HCT116 (cell line): ENCODE data around the gene LMTK3. TPM values are rescaled to one million over a fixed set of nuclear protein-coding genes. Genes with fewer than 3 reads are reported as not detected.
A peak's percentile ranks its signal among the peaks of the same experiment; 100 is the strongest.

Experiments
- ATAC-seq: fragments of 200-7000 bp; cut with Tn5 transposase; 2 replicates; pipeline ENCODE4 v1.9.1; 2020; ENCODE audit warnings: mild to moderate bottlenecking, moderate library complexity
- BruUV-seq: library from RNA; stranded (reverse); fragments of 400-500 nt; replicated peaks from 2 replicates; lab custom pipeline; 2021; lab: Mats Ljungman, UMichigan
- CTCF ChIA-PET: fragments of 300-600 bp; sonication (Branson Sonifier 250); formaldehyde crosslinking; loops from one replicate; lab custom pipeline; 2021; ENCODE audit warnings: antibody characterized with exemption; lab: Charles Lee
- POLR2A ChIA-PET: fragments of 300-600, 350-600 bp; sonication (Branson Sonifier 250); formaldehyde crosslinking; loops from one replicate; lab custom pipeline; 2021; ENCODE audit warnings: antibody characterized with exemption; lab: Charles Lee
- RAD21 ChIA-PET, 2 experiments: fragments of 300-600 bp; sonication (Branson Sonifier 250); formaldehyde crosslinking; loops; one replicate each; lab custom pipeline; 2023; ENCODE audit warnings: low total read pairs in 2 of 2; ENCODE audit not compliant: uncharacterized antibody in 2 of 2, unreplicated experiment in 2 of 2, low non-redundant PET in 1 of 2; lab: Charles Lee
- DNase-seq: peaks from one replicate; pipeline ENCODE4 v3.0.0-alpha.2; 2010; ENCODE audit warnings: low read depth, low spot score
- H2AFZ ChIP-seq: fragments of 200-600 bp; shearing (Covaris generic), sonication (generic); 2 replicates; pipeline ENCODE4 v1.6.1; 2017; ENCODE audit warnings: low read depth, mixed run types, mixed read lengths, antibody characterized with exemption, low read length; ENCODE audit not compliant: poor library complexity, severe bottlenecking
- H3K27ac ChIP-seq: 2 replicates; pipeline ENCODE4 v1.5.1; 2012; ENCODE audit warnings: low read depth, low read length
- H3K27me3 ChIP-seq: fragments of 200-600 bp; sonication (generic); 2 replicates; pipeline ENCODE4 v1.6.1; 2016; ENCODE audit warnings: mixed run types, low read length, mixed read lengths; ENCODE audit not compliant: insufficient read depth
- H3K36me3 ChIP-seq, 2 experiments: fragments of 200-500 bp in 1 of 2; fragments of 200-600 bp in 1 of 2; sonication (Bioruptor generic) in 1 of 2; sonication (generic) in 1 of 2; 2 replicates each; pipeline versions ENCODE4 v1.5.1 to v1.6.1; 2014 to 2016; ENCODE audit warnings: low read length in 2 of 2, inconsistent platforms in 1 of 2, mixed read lengths in 1 of 2, mixed run types in 1 of 2; ENCODE audit not compliant: insufficient read depth in 2 of 2, control insufficient read depth in 1 of 2
- H3K4me1 ChIP-seq, 2 experiments: fragments of 200-600 bp in 1 of 2; sonication (generic) in 1 of 2; 2 replicates each; pipeline versions ENCODE4 v1.5.1 to v1.6.1; 2012 to 2017; ENCODE audit warnings: low read length in 2 of 2, inconsistent platforms in 1 of 2, mild to moderate bottlenecking in 1 of 2, mixed read lengths in 1 of 2, mixed run types in 1 of 2, moderate library complexity in 1 of 2; ENCODE audit not compliant: insufficient read depth in 2 of 2, control insufficient read depth in 1 of 2
- H3K4me2 ChIP-seq: fragments of 200-600 bp; sonication (generic); 2 replicates; pipeline ENCODE4 v1.6.1; 2017; ENCODE audit warnings: mixed run types, low read length, mixed read lengths
- H3K4me3 ChIP-seq, 2 experiments: fragments of 200-600 bp in 1 of 2; sonication (generic) in 1 of 2; replicated peaks in 1 of 2; 2 replicates each; pipeline ENCODE4 v1.5.1; 2011 to 2016; ENCODE audit warnings: low read length in 2 of 2, control low read depth in 1 of 2, low read depth in 1 of 2, mild to moderate bottlenecking in 1 of 2, mixed read lengths in 1 of 2, mixed run types in 1 of 2
- H3K79me2 ChIP-seq: fragments of 200-600 bp; sonication (generic); 2 replicates; pipeline ENCODE4 v1.6.1; 2017; ENCODE audit warnings: mild to moderate bottlenecking, mixed run types, low read length, moderate library complexity, mixed read lengths; ENCODE audit not compliant: insufficient read depth
- H3K9ac ChIP-seq: fragments of 200-600 bp; sonication (generic); 2 replicates; pipeline ENCODE4 v1.6.1; 2016; ENCODE audit warnings: low read length, mixed read lengths
- H3K9me2 ChIP-seq: fragments of 200-600 bp; sonication (generic), shearing (Covaris generic); 2 replicates; pipeline ENCODE4 v1.6.1; 2017; ENCODE audit warnings: mixed run types, mild to moderate bottlenecking, moderate library complexity; ENCODE audit not compliant: insufficient read depth
- H3K9me3 ChIP-seq, 2 experiments: fragments of 200-500 bp in 1 of 2; fragments of 200-600 bp in 1 of 2; sonication (Bioruptor generic) in 1 of 2; sonication (generic) in 1 of 2; 2 replicates each; pipeline ENCODE4 v1.6.1; 2014 to 2017; ENCODE audit warnings: low read length in 2 of 2, mixed read lengths in 2 of 2, inconsistent platforms in 1 of 2, low read depth in 1 of 2, mild to moderate bottlenecking in 1 of 2, mixed run types in 1 of 2, moderate library complexity in 1 of 2; ENCODE audit not compliant: control insufficient read depth in 1 of 2, insufficient read depth in 1 of 2
- H4K20me1 ChIP-seq: fragments of 200-600 bp; sonication (generic), shearing (Covaris generic); 2 replicates; pipeline ENCODE4 v1.6.1; 2017; ENCODE audit warnings: mixed run types, mild to moderate bottlenecking, moderate library complexity; ENCODE audit not compliant: insufficient read depth
- ATF3 ChIP-seq: IDR thresholded peaks from 2 replicates; pipeline ENCODE4 v1.6.1; 2012
- ELF1 ChIP-seq: IDR thresholded peaks from 2 replicates; pipeline ENCODE4 v1.6.1; 2012; ENCODE audit warnings: low read depth, borderline replicate concordance
- EZH2 ChIP-seq: fragments of 200-600 bp; sonication (generic); IDR thresholded peaks from 2 replicates; pipeline ENCODE4 v1.6.1; 2017; ENCODE audit warnings: antibody characterized with exemption, mixed run types
- EZH2phosphoT487 ChIP-seq: fragments of 200-600 bp; IDR thresholded peaks from 2 replicates; pipeline ENCODE4 v1.6.1; 2018; ENCODE audit warnings: antibody characterized with exemption, borderline replicate concordance
- FOSL1 ChIP-seq: IDR thresholded peaks from 2 replicates; pipeline ENCODE4 v1.6.1; 2012; ENCODE audit warnings: low read depth
- JUND ChIP-seq: IDR thresholded peaks from 2 replicates; pipeline ENCODE4 v1.6.1; 2012
- POLR2A ChIP-seq: IDR thresholded peaks from 2 replicates; pipeline ENCODE4 v1.7.0; 2011; ENCODE audit warnings: borderline replicate concordance; ENCODE audit not compliant: insufficient read depth, insufficient read length; ENCODE audit errors: extremely low read depth
- POLR2AphosphoS5 ChIP-seq: IDR thresholded peaks from 2 replicates; pipeline ENCODE4 v1.6.1; 2011; ENCODE audit warnings: mild to moderate bottlenecking, low read depth, low read length, moderate library complexity
- RAD21 ChIP-seq: IDR thresholded peaks from 2 replicates; pipeline ENCODE4 v1.6.1; 2012; ENCODE audit warnings: low read depth, mild to moderate bottlenecking
- REST ChIP-seq: IDR thresholded peaks from 2 replicates; pipeline ENCODE4 v1.6.1; 2012; ENCODE audit warnings: low read depth
- TCF7L2 ChIP-seq: IDR thresholded peaks from 2 replicates; pipeline ENCODE4 v1.7.0; 2011; ENCODE audit warnings: borderline replicate concordance, inconsistent platforms; ENCODE audit not compliant: insufficient read depth, insufficient read length; ENCODE audit errors: extremely low read depth
- intact Hi-C: fragments of 100-400 bp; cut with micrococcal nuclease; formaldehyde crosslinking; loops from 2 replicates; pipeline ENCODE4 v1.10.0; 2022
- total RNA-seq: library from RNA; stranded (reverse); gene quantifications from one replicate; pipeline ENCODE4 v1.2.1, GENCODE V29; 2021; ENCODE audit not compliant: unreplicated experiment

The LMTK3 gene
- total RNA-seq, 1 experiment from 2014 or later, result 19.9 TPM

DNA sequence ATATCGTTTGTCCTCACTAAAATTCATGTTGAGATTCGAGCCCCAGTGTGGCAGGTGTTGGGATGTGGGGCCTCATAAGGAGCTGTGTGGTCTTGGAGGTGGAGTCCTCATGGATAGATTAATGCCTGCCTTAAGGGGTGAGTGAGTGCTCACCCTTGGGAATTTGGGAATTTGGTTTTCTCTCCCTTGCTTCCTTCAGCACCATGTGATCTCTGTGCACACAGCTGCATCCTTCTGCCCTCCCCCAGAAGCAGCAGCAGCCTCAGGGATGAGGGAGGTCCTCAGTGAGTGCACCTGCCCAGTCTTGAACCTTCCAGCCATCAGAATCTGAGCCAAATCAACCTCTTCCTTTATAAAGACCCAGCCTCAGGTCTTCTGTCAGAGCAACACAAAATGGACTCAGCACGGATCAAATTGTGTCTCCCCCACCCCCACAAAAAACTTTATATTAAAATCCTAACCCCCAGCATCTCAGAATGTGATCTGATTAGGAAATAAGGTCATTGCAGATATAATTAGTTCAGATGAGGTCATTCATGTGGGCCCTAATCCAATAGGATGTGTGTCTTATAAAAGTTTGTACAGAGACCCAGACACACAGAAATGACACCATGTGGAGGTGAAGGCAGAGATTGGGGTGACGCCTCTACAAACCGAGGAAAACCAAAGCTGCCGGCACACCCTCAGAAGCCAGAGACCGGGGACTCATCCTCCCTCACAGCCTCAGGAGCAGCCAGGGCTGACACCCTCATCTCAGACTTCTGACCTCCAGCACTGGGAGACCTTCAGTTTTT lies 29.6 kb downstream of the LMTK3 start:
- 0 out of 2 replicates have a peak, but pooled peaks have one; percentile 16 for TF ChIP-seq JUND
- no peak for TF ChIP-seq POLR2A
- Histone ChIP-seq H3K9me3 (no peaks in the 10 kb centered on the region), H3K79me2 (no peaks in the 10 kb centered on the region), H3K9me2 (no peaks in the 10 kb centered on the region), H3K4me3 (no peak overlapping the region), H3K36me3 (peaks cover 2 to 19% of the 10 kb centered on the region in 2 experiments; a peak in 1 of 4 replicates), H3K4me2 (no peak overlapping the region), H3K27me3 (no peaks in the 10 kb centered on the region), H2AFZ (no peak overlapping the region), H3K27ac (no peak overlapping the region; the same call in 1 of the 2 replicates), H3K9ac (no peak overlapping the region), H4K20me1 (no peaks in the 10 kb centered on the region), H3K4me1 (peaks cover 12 to 40% of the 10 kb centered on the region in 2 experiments)
- ATAC-seq (no peak), DNase-seq (no peak)
- intact Hi-C loops, result no loop called here
- RAD21 ChIA-PET, result no interaction called here
- POLR2A ChIA-PET, result no interaction called here
- TSS peak; percentile 25 for BruUV-seq
- CTCF ChIA-PET, result no interaction called here

DNA sequence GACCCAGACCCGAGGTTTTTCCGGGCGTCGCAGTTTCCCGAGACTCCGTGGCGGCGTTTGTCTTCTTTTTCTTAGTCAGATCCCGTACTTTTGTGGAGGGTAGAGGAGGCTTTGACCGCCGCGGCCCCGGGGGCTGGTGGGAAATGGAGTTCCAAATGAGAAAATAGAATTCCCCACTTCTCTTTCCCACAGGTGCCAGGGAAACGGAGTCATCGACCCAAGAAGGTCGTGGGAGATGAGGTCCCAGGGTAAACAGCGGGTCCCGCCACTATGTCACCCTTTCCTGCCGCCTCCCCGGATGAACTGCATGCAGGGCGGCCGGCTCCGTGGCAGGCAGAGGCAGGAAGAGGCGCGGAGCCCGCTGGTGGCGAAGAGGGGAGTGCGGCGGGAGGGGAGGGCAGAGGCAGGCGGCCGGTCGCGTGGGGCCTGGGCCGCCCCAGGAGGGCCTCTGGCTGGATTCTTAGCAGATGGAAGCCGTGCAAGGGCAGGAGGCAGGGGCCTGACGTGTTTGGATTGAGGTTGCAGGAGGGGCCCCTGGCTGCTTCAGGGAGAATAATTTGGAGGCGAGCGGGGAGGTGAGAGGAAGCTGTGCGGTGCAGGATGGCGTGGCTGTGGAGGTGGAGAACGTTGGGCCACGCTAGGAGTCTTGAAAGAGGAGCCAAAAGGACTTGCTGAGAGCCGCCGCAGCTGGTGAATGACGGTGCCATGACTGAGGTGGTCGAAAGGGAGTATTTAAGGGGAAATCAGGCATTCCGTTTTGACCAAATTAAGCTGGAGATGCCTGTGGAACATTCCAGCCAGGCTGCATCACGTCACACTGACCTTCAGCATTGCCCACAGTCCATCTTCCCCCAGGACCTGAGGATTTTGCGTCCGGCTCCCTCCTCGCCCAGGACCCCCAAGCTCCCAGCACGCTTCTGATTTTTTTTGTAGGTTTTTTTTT lies 30.8 kb downstream of the LMTK3 start:
- POLR2A ChIA-PET, result no interaction called here
- TF ChIP-seq POLR2A, result no peak
- no peak for TF ChIP-seq ATF3
- TF ChIP-seq JUND, result no peak
- TF ChIP-seq POLR2AphosphoS5, result no peak
- no peak for TF ChIP-seq TCF7L2
- TF ChIP-seq EZH2phosphoT487, result no peak
- TF ChIP-seq RAD21, result no peak
- no peak for TF ChIP-seq REST
- TF ChIP-seq ELF1, result no peak
- TF ChIP-seq FOSL1, result no peak
- TF ChIP-seq EZH2, result no peak

More for the DNA sequence above, 30.8 kb downstream of the LMTK3 start:
- Histone ChIP-seq H3K79me2 (no peaks in the 10 kb centered on the region), H3K9me2 (no peaks in the 10 kb centered on the region), H3K27ac (no peak overlapping the region), H4K20me1 (no peaks in the 10 kb centered on the region), H3K36me3 (peaks cover 2 to 23% of the 10 kb centered on the region in 2 experiments; a peak in 1 of 4 replicates), H3K9me3 (no peaks in the 10 kb centered on the region), H3K4me2 (no peak overlapping the region), H2AFZ (no peak overlapping the region), H3K9ac (no peak overlapping the region), H3K4me1 (peaks cover 3 to 28% of the 10 kb centered on the region in 2 experiments), H3K27me3 (no peaks in the 10 kb centered on the region), H3K4me3 (no peak overlapping the region)
- ChIA-PET RAD21 (no interaction called here), CTCF (no interaction called here)
- DNase-seq, result no peak
- ATAC-seq, result no peak
- intact Hi-C loops, result no loop called here
- no TSS peak for BruUV-seq
